Measurements from ENCODE around the gene PSTPIP1.
A peak's percentile ranks its signal among the peaks of the same experiment; 100 is the strongest.

The PSTPIP1 gene

DNA sequence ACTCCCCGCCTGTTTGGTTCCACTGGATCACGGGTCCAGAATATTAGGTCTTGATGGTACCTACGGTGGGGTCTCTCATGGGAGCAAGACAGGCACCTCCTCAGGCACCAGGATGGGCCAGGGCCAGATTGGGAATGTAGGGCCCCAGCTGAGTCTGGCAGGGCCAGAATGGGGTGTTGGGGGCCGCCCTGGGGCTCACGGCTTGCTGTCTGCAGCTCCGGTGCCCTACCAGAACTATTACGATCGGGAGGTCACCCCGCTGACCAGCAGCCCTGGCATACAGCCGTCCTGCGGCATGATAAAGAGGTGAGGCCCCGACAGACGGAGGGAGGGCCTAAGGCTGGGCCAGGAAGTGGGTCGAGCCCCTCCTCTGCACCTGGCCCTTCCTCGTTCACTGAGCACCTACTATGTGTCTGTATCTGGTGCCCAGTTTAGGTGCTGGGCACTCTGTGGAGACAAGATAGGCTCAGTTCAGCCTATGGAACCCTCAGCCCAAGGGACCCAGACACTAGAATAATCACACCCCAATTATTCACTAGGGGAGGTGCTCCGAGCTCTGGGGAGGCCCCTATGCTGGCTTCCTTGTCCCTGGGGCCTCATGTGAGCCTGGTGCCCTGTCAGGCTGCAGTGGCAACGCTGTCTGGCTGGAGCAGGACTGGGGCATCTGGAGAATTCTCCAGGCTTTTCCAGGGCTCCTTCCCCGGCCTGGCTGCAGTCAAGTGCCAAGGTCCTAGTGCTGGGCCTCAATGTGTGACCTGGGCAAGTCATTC, 37.9 kb downstream of the PSTPIP1 start:
- in situ Hi-C loops (cut with MboI; ENCODE audit: low pct_unique_long_range_greater_than_20kb, low sequenced_read_pairs, unreplicated experiment), result no loop called here
- peak; percentile 14 for DNase-seq (ENCODE audit: low spot score)
- TF ChIP-seq, protein P1, sequence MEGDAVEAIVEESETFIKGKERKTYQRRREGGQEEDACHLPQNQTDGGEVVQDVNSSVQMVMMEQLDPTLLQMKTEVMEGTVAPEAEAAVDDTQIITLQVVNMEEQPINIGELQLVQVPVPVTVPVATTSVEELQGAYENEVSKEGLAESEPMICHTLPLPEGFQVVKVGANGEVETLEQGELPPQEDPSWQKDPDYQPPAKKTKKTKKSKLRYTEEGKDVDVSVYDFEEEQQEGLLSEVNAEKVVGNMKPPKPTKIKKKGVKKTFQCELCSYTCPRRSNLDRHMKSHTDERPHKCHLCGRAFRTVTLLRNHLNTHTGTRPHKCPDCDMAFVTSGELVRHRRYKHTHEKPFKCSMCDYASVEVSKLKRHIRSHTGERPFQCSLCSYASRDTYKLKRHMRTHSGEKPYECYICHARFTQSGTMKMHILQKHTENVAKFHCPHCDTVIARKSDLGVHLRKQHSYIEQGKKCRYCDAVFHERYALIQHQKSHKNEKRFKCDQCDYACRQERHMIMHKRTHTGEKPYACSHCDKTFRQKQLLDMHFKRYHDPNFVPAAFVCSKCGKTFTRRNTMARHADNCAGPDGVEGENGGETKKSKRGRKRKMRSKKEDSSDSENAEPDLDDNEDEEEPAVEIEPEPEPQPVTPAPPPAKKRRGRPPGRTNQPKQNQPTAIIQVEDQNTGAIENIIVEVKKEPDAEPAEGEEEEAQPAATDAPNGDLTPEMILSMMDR (IDR thresholded peaks at IDR 0.05; ENCODE audit: extremely low read depth, insufficient read depth, missing control alignments), result no peak

DNA sequence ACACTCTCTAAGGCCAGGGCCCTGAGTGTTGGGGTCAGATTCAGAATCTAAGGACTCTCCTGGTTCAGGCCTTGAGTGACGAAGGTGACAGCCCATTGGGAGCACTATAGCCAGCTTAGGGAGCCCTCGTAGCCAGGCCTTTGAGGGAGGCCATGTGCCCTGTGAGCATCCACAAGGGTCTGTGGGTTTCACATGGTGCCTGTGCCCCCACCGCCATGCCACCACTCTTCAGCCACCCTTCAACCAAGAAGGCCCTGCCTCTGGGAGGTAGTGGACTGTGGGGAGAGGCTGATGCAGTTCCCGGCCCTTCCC, 38.4 kb downstream of the PSTPIP1 start:
- TF ChIP-seq, protein P1 (IDR thresholded peaks at IDR 0.05; ENCODE audit: extremely low read depth, insufficient read depth, missing control alignments), result no peak
- in situ Hi-C loops (cut with MboI; ENCODE audit: low pct_unique_long_range_greater_than_20kb, low sequenced_read_pairs, unreplicated experiment), result no loop called here
- no peak for DNase-seq (ENCODE audit: low spot score)

- in situ Hi-C loops (cut with MboI; ENCODE audit: low pct_unique_long_range_greater_than_20kb, low sequenced_read_pairs, unreplicated experiment), result no loop called here
- TF ChIP-seq, protein P1 (IDR thresholded peaks at IDR 0.05; ENCODE audit: extremely low read depth, insufficient read depth, missing control alignments), result no peak
- no peak for DNase-seq (ENCODE audit: low spot score)
Measured at GRCh38 chr15:77033729-77034671, 39.1 kb downstream of the PSTPIP1 start.

DNA sequence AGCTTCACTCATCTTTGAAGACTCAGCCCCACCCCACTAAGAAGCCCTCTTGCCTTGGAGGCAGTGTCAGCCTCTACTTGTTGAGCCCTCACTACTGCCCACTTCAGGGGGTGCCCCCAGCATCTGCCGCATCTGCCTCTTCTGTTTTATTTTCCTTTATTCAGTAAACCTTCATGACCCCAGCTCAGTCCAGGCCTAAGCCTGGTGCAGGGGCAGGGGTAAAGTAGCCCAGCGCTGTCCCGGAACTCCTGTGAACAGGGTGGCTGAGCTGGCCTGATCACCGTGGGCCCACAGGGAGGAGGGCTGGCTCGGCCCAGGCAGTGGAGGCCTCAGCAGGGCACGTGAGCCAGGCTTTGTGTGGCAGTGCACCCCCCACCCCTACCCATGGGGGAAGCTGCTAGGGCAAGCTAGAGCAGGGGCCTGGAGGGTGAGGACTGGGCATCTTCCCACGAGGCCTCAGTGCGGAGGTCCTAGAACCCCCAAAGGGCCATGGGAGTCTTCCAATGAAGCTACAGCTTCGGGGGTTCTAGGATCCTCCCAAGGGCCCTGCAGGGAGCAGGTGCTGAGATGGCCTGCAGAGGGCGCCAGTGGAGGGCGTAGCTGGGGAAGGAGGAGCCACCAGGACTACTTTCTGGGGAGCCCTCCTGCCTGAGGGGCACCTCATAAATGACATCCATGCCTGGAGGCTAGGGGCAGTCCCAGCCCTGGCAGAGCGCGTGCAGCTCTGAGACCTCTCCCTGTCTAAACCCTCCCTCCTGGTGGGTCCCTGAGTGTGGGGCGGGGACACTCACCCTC, 40.0 kb downstream of the PSTPIP1 start:
- TF ChIP-seq, protein P1 (IDR thresholded peaks at IDR 0.05; ENCODE audit: extremely low read depth, insufficient read depth, missing control alignments), result peak; percentile 61
- in situ Hi-C loops (cut with MboI; ENCODE audit: low pct_unique_long_range_greater_than_20kb, low sequenced_read_pairs, unreplicated experiment), result no loop called here

DNA sequence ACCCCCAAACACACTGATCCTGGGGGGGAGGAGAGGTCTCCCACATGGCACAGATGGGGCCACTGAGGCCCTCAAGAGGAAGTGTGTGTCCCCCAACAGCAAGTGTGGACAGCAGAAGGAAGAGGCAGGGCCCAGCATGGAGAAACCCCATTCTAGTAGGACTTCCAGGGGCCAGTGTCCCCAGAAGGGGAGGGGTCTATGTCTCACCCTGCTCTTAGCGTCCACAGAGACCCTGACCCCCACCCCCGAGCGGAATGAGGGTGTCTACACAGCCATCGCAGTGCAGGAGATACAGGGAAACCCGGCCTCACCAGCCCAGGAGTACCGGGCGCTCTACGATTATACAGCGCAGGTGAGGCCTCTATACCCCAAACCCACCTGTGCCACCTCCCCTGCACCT, 40.7 kb downstream of the PSTPIP1 start:
- in situ Hi-C loops (cut with MboI; ENCODE audit: low pct_unique_long_range_greater_than_20kb, low sequenced_read_pairs, unreplicated experiment), result no loop called here
- TF ChIP-seq, protein P1 (IDR thresholded peaks at IDR 0.05; ENCODE audit: extremely low read depth, insufficient read depth, missing control alignments), result no peak
- no peak for DNase-seq (ENCODE audit: low spot score)

More for the DNA sequence above, 40.0 kb downstream of the PSTPIP1 start:
- peak; percentile 58 for DNase-seq (ENCODE audit: low spot score)

- TF ChIP-seq, protein P1 (IDR thresholded peaks at IDR 0.05; ENCODE audit: extremely low read depth, insufficient read depth, missing control alignments), result no peak
- DNase-seq (ENCODE audit: low spot score), result peak; percentile 19
Measured at GRCh38 chr15:77035999-77036471, 41.1 kb downstream of the PSTPIP1 start.

More at GRCh38 chr15:77035999-77036471, 41.1 kb downstream of the PSTPIP1 start:
- in situ Hi-C loops (cut with MboI; ENCODE audit: low pct_unique_long_range_greater_than_20kb, low sequenced_read_pairs, unreplicated experiment), result no loop called here
